ENCODE measurements around the gene PPFIBP1.
"Not testable (repeated sequence)": the region's sequence is repeated elsewhere in the genome, so short reads cannot be mapped to it uniquely, and the experiment has no call there.

Gene PPFIBP1

GRCh38 chr12:27723212-27723611, 199.2 kb downstream of the PPFIBP1 start:
- Mint-ChIP-seq H3K27me3 (ENCODE audit: low read depth) (no peaks in the 10 kb centered on the region), H3K4me3 (no peak overlapping the region), H3K4me1 (ENCODE audit: low read depth) (no peaks in the 10 kb centered on the region), H3K9me3 (no peaks in the 10 kb centered on the region), H3K27ac (no peak overlapping the region), H3K36me3 (ENCODE audit: low read depth) (peaks cover 15% of the 10 kb centered on the region)
- no peak for DNase-seq (ENCODE audit: low spot score)

GRCh38 chr12:27730097-27730588, 206.1 kb downstream of the PPFIBP1 start:
- H3K27ac Mint-ChIP-seq: no peak overlapping the region
- DNase-seq (ENCODE audit: low spot score): no peak
- H3K4me3 Mint-ChIP-seq: no peak overlapping the region
- H3K36me3 Mint-ChIP-seq (ENCODE audit: low read depth): peaks cover 24% of the 10 kb centered on the region
- H3K9me3 Mint-ChIP-seq: no peaks in the 10 kb centered on the region
- H3K27me3 Mint-ChIP-seq (ENCODE audit: low read depth): no peaks in the 10 kb centered on the region
- H3K4me1 Mint-ChIP-seq (ENCODE audit: low read depth): no peaks in the 10 kb centered on the region

GRCh38 chr12:27732281-27732680, 208.3 kb downstream of the PPFIBP1 start:
- no peaks in the 10 kb centered on the region for H3K27me3 Mint-ChIP-seq (ENCODE audit: low read depth)
- no peak overlapping the region for H3K4me3 Mint-ChIP-seq
- H3K36me3 Mint-ChIP-seq (ENCODE audit: low read depth): peaks cover 23% of the 10 kb centered on the region
- H3K4me1 Mint-ChIP-seq (ENCODE audit: low read depth): no peaks in the 10 kb centered on the region
- no peak overlapping the region for H3K27ac Mint-ChIP-seq
- DNase-seq (ENCODE audit: low spot score): no peak
- no peaks in the 10 kb centered on the region for H3K9me3 Mint-ChIP-seq

DNA sequence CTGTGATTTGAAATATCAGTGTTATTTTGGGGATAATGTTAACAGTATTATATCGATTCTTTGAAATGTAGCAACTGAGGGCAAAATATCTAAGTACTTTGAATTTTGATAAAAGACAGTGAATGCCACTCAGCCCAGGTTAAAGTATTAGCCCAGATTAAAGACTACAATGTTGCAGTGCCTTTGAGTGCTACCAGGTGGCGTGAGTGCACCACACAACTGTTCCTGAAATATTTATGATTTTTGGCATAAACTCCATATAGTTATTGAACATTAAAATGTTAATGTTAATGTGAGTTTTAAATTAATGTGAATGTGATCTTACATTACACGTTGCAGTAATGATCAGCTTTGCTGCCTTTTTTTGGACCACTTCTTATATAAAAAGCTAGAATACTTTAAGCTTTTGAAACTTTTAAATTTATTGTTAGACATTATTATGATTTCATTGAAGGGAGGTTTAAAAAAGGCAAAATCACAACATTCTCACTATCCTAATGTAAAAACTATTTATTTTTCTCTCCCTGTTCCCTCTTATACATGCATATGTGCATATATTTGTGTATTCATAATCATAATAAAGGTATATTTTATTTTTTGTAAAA, 209.1 kb downstream of the PPFIBP1 start:
- Mint-ChIP-seq H3K4me3 (no peak overlapping the region), H3K27ac (no peak overlapping the region), H3K36me3 (ENCODE audit: low read depth) (peaks cover 27% of the 10 kb centered on the region), H3K27me3 (ENCODE audit: low read depth) (no peaks in the 10 kb centered on the region), H3K4me1 (ENCODE audit: low read depth) (no peaks in the 10 kb centered on the region), H3K9me3 (no peaks in the 10 kb centered on the region)
- DNase-seq (ENCODE audit: low spot score): no peak

GRCh38 chr12:27733791-27734190, 209.8 kb downstream of the PPFIBP1 start:
- Mint-ChIP-seq H3K36me3 (ENCODE audit: low read depth) (peaks cover 29% of the 10 kb centered on the region), H3K27ac (no peak overlapping the region), H3K4me3 (no peak overlapping the region), H3K27me3 (ENCODE audit: low read depth) (no peaks in the 10 kb centered on the region), H3K9me3 (no peaks in the 10 kb centered on the region), H3K4me1 (ENCODE audit: low read depth) (no peaks in the 10 kb centered on the region)
- DNase-seq (ENCODE audit: low spot score): no peak

DNA sequence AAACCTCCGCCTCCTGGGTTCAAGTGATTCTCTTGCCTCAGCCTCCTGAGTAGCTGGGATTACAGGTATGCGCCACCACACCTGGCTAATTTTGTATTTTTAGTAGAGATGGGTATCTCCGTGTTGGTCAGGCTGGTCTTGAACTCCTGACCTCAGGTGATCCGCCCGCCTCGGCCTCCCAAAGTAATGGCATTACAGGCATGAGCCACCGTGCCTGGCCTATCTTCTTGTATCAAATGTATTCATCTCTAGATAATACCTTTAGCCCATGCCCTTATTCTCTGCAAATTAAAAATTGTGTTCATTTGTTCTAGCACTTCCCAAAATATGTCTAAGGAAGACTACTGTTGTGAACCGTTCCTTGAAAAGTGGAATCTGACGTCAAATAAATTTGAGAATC, 210.3 kb downstream of the PPFIBP1 start:
- DNase-seq (ENCODE audit: low spot score); H3K4me3 Mint-ChIP-seq; H3K9me3 Mint-ChIP-seq; H3K27ac Mint-ChIP-seq; H3K27me3 Mint-ChIP-seq (ENCODE audit: low read depth); H3K4me1 Mint-ChIP-seq (ENCODE audit: low read depth): not testable (repeated sequence)
- peaks cover 33% of the 10 kb centered on the region for H3K36me3 Mint-ChIP-seq (ENCODE audit: low read depth)

GRCh38 chr12:27743601-27744000, 219.6 kb downstream of the PPFIBP1 start:
- Mint-ChIP-seq H3K4me3 (no peak overlapping the region), H3K9me3 (no peaks in the 10 kb centered on the region), H3K27me3 (ENCODE audit: low read depth) (no peaks in the 10 kb centered on the region), H3K4me1 (ENCODE audit: low read depth) (peaks cover 4% of the 10 kb centered on the region), H3K27ac (no peak overlapping the region), H3K36me3 (ENCODE audit: low read depth) (peaks cover 44% of the 10 kb centered on the region)
- no peak for DNase-seq (ENCODE audit: low spot score)
